DMS79 (cell line): Measurements from ENCODE around the gene KIF17.

Experiments used
- DNase-seq: peaks from one replicate; lab custom pipeline; 2025; lab: John Stamatoyannopoulos, UW

Gene KIF17

GRCh38 chr1:20717452-20718342, at the start of gene KIF17:
Gene KIF17, minus strand, starts transcription at chr1:20718007. Its CDS starts 301 bp downstream, at chr1:20717706.
- DNase-seq = peak; percentile 46

- DNase-seq = no peak
Observed at GRCh38 chr1:20767271-20767670, 49.5 kb upstream of the KIF17 start.

- no peak for DNase-seq
Observed at GRCh38 chr1:20763417-20763816, 45.6 kb upstream of the KIF17 start.

- DNase-seq = no peak
Observed at GRCh38 chr1:20760322-20760721, 42.5 kb upstream of the KIF17 start.

GRCh38 chr1:20753589-20753988, 35.8 kb upstream of the KIF17 start:
- DNase-seq = peak; percentile 19

GRCh38 chr1:20751462-20751990, 33.7 kb upstream of the KIF17 start:
- no peak for DNase-seq

GRCh38 chr1:20742671-20743070, 24.9 kb upstream of the KIF17 start:
- DNase-seq = no peak

GRCh38 chr1:20740781-20741180, 23.0 kb upstream of the KIF17 start:
- no peak for DNase-seq

- no peak for DNase-seq
Observed at GRCh38 chr1:20739225-20739624, 21.4 kb upstream of the KIF17 start.

GRCh38 chr1:20735581-20736111, 17.8 kb upstream of the KIF17 start:
- no peak for DNase-seq

- peak; percentile 32 for DNase-seq
Observed at GRCh38 chr1:20733360-20733975, 15.7 kb upstream of the KIF17 start.

GRCh38 chr1:20732588-20733359, 15.0 kb upstream of the KIF17 start, which contains the start of gene SH2D5:
Gene SH2D5, minus strand, starts transcription at chr1:20732703. Its CDS starts 4,659 bp downstream, at chr1:20728044.
- DNase-seq = peak; percentile 63

- peak; percentile 41 for DNase-seq
Observed at GRCh38 chr1:20732071-20732587, 14.3 kb upstream of the KIF17 start.

- DNase-seq = no peak
Observed at GRCh38 chr1:20731057-20731991, 13.5 kb upstream of the KIF17 start.

- DNase-seq = no peak
Observed at GRCh38 chr1:20730690-20731056, 12.9 kb upstream of the KIF17 start.

GRCh38 chr1:20729990-20730689, 12.3 kb upstream of the KIF17 start:
- no peak for DNase-seq

- no peak for DNase-seq
Observed at GRCh38 chr1:20729155-20729931, 11.5 kb upstream of the KIF17 start.

GRCh38 chr1:20728371-20729154, 10.8 kb upstream of the KIF17 start:
- no peak for DNase-seq
